Endothelial cell of umbilical vein (primary cell): ENCODE data around the gene CREB3. TPM values are rescaled to one million over a fixed set of nuclear protein-coding genes. Genes with fewer than 3 reads are reported as not detected.

ENCODE experiments used
- BruUV-seq: library from RNA; stranded (reverse); fragments of 400-500 nt; replicated peaks from 2 replicates; lab custom pipeline; 2021; lab: Mats Ljungman, UMichigan
- CTCF ChIA-PET: fragments of 300-600, 350-600 bp; sonication (Branson Sonifier 250); formaldehyde crosslinking; loops from one replicate; lab custom pipeline; 2021; ENCODE audit warnings: antibody characterized with exemption, inconsistent platforms; lab: Charles Lee
- POLR2A ChIA-PET: fragments of 300-600, 350-600 bp; sonication (Branson Sonifier 250); formaldehyde crosslinking; loops from one replicate; lab custom pipeline; 2021; ENCODE audit warnings: antibody characterized with exemption, inconsistent platforms; lab: Charles Lee
- DNase-seq: peaks from one replicate; pipeline ENCODE4 v3.0.0-alpha.2; 2011; ENCODE audit warnings: low read depth, low spot score
- FAIRE-seq: peaks from 2 replicates; lab custom pipeline; 2011; peaks lifted over from hg19 to GRCh38; lab: Jason Lieb, UNC
- H2AFZ ChIP-seq: 2 replicates; pipeline ENCODE4 v1.6.0; 2012; ENCODE audit warnings: low read depth, low read length, control low read depth, inconsistent platforms
- H3K27ac ChIP-seq: 2 replicates; pipeline ENCODE4 v1.5.1; 2011; ENCODE audit warnings: low read depth, mild to moderate bottlenecking, control low read depth, low read length, moderate library complexity; ENCODE audit not compliant: insufficient read depth
- H3K27me3 ChIP-seq, 2 experiments: 2 replicates each; pipeline versions ENCODE4 v1.6.0 to v1.6.1; 2011; ENCODE audit warnings: low read length in 2 of 2, mixed read lengths in 1 of 2; ENCODE audit not compliant: control insufficient read depth in 2 of 2, insufficient read depth in 2 of 2
- H3K36me3 ChIP-seq, 2 experiments: 2 replicates in 1 of 2; 3 replicates in 1 of 2; pipeline ENCODE4 v1.5.1; 2011; ENCODE audit warnings: low read length in 2 of 2, mild to moderate bottlenecking in 1 of 2, moderate library complexity in 1 of 2; ENCODE audit not compliant: control insufficient read depth in 2 of 2, insufficient read depth in 2 of 2; ENCODE audit errors: extremely low read depth in 1 of 2
- H3K4me1 ChIP-seq: 3 replicates; pipeline ENCODE4 v1.5.1; 2011; ENCODE audit warnings: mild to moderate bottlenecking, low read length; ENCODE audit not compliant: control insufficient read depth, insufficient read depth; ENCODE audit errors: extremely low read depth
- H3K4me2 ChIP-seq: 2 replicates; pipeline ENCODE4 v1.6.1; 2011; ENCODE audit warnings: low read length, control low read depth, mixed read lengths; ENCODE audit not compliant: insufficient read depth
- H3K4me3 ChIP-seq, 3 experiments: fragments of 200-600 bp in 1 of 3; sonication (generic), shearing (Covaris generic) in 1 of 3; replicated peaks in 1 of 3; 2 replicates each; pipeline ENCODE4 v1.5.1; 2011 to 2016; ENCODE audit warnings: control low read depth in 3 of 3, low read length in 3 of 3, mild to moderate bottlenecking in 2 of 3, inconsistent platforms in 1 of 3, low read depth in 1 of 3, moderate library complexity in 1 of 3; ENCODE audit not compliant: insufficient read depth in 1 of 3
- H3K79me2 ChIP-seq: 2 replicates; pipeline ENCODE4 v1.6.0; 2012; ENCODE audit warnings: low read length, inconsistent platforms; ENCODE audit not compliant: control insufficient read depth, insufficient read depth
- H3K9ac ChIP-seq: replicated peaks from 2 replicates; pipeline ENCODE3; 2011; ENCODE audit warnings: low read length, control low read depth; ENCODE audit not compliant: insufficient read depth; ENCODE audit errors: extremely low read depth
- H3K9me1 ChIP-seq: replicated peaks from 3 replicates; pipeline ENCODE4 v1.6.0; 2011; ENCODE audit warnings: mild to moderate bottlenecking, low read length; ENCODE audit not compliant: control insufficient read depth, insufficient read depth; ENCODE audit errors: extremely low read depth
- H3K9me3 ChIP-seq: replicated peaks from 2 replicates; pipeline ENCODE4 v1.5.1; 2012; ENCODE audit warnings: low read length, inconsistent platforms; ENCODE audit not compliant: control insufficient read depth, insufficient read depth
- H4K20me1 ChIP-seq: replicated peaks from 2 replicates; pipeline ENCODE3; 2011; ENCODE audit warnings: mild to moderate bottlenecking, low read length; ENCODE audit not compliant: control insufficient read depth, insufficient read depth; ENCODE audit errors: extremely low read depth
- EZH2 ChIP-seq: IDR thresholded peaks from 2 replicates; pipeline ENCODE4 v1.6.1; 2012; ENCODE audit warnings: borderline replicate concordance, low read depth, mild to moderate bottlenecking, moderate library complexity, low read length, inconsistent platforms; ENCODE audit not compliant: severe bottlenecking
- FOS ChIP-seq: IDR thresholded peaks from 2 replicates; pipeline ENCODE4 v1.6.1; 2011; ENCODE audit warnings: mild to moderate bottlenecking, low read length, moderate library complexity, borderline replicate concordance; ENCODE audit not compliant: insufficient read depth
- GATA2 ChIP-seq: IDR thresholded peaks from 2 replicates; pipeline ENCODE4 v1.7.0; 2011; ENCODE audit warnings: low read depth, mild to moderate bottlenecking, moderate library complexity, mixed read lengths, low read length; ENCODE audit not compliant: insufficient read length, insufficient read depth
- JUN ChIP-seq: IDR thresholded peaks from 2 replicates; pipeline ENCODE4 v1.6.1; 2011; ENCODE audit warnings: borderline replicate concordance, low read depth; ENCODE audit not compliant: insufficient read length, insufficient read depth
- MYC ChIP-seq: IDR thresholded peaks from one replicate; pipeline ENCODE4 v1.6.1; 2011; ENCODE audit warnings: mild to moderate bottlenecking, low read depth, low read length
- POLR2A ChIP-seq: IDR thresholded peaks from 2 replicates; pipeline ENCODE4 v1.6.1; 2012; ENCODE audit warnings: low read depth, mild to moderate bottlenecking, control low read depth, low read length
- POLR2AphosphoS5 ChIP-seq: IDR thresholded peaks from 2 replicates; pipeline ENCODE4 v1.6.1; 2012; ENCODE audit warnings: low read depth, mild to moderate bottlenecking, control low read depth, low read length, moderate library complexity; ENCODE audit not compliant: insufficient read depth
- dilution Hi-C: fragments of 300-500 bp; cut with MboI; formaldehyde crosslinking; loops from one replicate; pipeline ENCODE4 v1.15.0; 2019; ENCODE audit warnings: low sequenced_read_pairs; ENCODE audit not compliant: extremely low pct_ligation_motif_present
- intact Hi-C: fragments of 100-400 bp; cut with micrococcal nuclease; formaldehyde crosslinking; loops from one replicate; pipeline ENCODE4 v1.10.0; 2022
- polyA plus RNA-seq, 4 experiments: library from polyadenylated mRNA; depleted of rRNA in 3 of 4; stranded (reverse) in 3 of 4; unstranded in 1 of 4; fragments of >200 nt; gene quantifications; 2 replicates each; pipeline versions ENCODE4 v1.2.1 to v1.2.3, GENCODE V29; 2011 to 2012; ENCODE audit warnings: missing spikeins in 1 of 4
- total RNA-seq: library from RNA; stranded (reverse); gene quantifications from 2 replicates; pipeline ENCODE4 v1.2.3, GENCODE V29; 2021
- TF ChIP-seq, protein P1 (sequence below), 2 donors: IDR thresholded peaks; 1 replicate in 1 of 2; 2 replicates in 1 of 2; pipeline ENCODE4 v1.5.1; 2011; ENCODE audit warnings: low read length in 2 of 2, mild to moderate bottlenecking in 2 of 2, moderate library complexity in 2 of 2, control low read depth in 1 of 2, inconsistent platforms in 1 of 2, low read depth in 1 of 2; ENCODE audit not compliant: insufficient read depth in 1 of 2; ENCODE audit errors: extremely low read depth in 1 of 2
- TF ChIP-seq, protein P2 (sequence below): IDR thresholded peaks from 2 replicates; pipeline ENCODE4 v1.6.1; 2011; ENCODE audit not compliant: insufficient read depth, insufficient read length

CREB3 gene
- total and polyA plus RNA-seq, 2 donors (not counting 3 experiments of a cell fraction or from before 2014, with no cell fraction given), result 39.8 to 52.1 TPM

DNA sequence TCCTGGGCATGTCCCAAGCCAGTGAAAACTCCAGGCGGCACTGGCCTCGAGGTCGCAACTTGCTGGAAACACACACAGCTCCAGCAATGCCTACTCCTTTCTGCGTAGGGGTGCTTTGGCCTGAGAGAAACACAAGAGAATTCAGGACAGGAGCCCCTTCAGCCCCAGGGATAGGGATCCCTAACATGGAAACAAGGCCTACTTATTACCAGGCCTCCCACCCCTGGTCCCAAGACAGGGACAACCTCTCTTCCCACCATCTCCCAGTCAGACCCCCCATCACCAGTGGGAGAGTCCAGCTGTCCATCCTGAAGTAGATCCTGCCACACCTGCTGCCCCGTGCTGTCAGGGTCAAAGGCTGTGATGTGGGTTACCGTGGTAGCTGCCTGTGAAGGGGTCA lies 7.8 kb downstream of the CREB3 start:
- peaks cover 10% of the 10 kb centered on the region for H3K4me1 ChIP-seq
- DNase-seq (no peak), FAIRE-seq (no peak)
- no peak overlapping the region for H3K4me3 ChIP-seq
- dilution Hi-C loops (no loop called here), intact Hi-C loops (no loop called here)
- TF ChIP-seq POLR2AphosphoS5 (no peak), POLR2A (no peak), GATA2 (no peak)
- TF ChIP-seq, protein P1, sequence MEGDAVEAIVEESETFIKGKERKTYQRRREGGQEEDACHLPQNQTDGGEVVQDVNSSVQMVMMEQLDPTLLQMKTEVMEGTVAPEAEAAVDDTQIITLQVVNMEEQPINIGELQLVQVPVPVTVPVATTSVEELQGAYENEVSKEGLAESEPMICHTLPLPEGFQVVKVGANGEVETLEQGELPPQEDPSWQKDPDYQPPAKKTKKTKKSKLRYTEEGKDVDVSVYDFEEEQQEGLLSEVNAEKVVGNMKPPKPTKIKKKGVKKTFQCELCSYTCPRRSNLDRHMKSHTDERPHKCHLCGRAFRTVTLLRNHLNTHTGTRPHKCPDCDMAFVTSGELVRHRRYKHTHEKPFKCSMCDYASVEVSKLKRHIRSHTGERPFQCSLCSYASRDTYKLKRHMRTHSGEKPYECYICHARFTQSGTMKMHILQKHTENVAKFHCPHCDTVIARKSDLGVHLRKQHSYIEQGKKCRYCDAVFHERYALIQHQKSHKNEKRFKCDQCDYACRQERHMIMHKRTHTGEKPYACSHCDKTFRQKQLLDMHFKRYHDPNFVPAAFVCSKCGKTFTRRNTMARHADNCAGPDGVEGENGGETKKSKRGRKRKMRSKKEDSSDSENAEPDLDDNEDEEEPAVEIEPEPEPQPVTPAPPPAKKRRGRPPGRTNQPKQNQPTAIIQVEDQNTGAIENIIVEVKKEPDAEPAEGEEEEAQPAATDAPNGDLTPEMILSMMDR (IDR thresholded peaks at IDR 0.05; ENCODE audit: extremely low read depth in 1 of 2, insufficient read depth in 1 of 2, low read depth in 1 of 2, low read length in 2 of 2), result no peak
- H3K27me3 ChIP-seq, result no peaks in the 10 kb centered on the region
- no peaks in the 10 kb centered on the region for H3K9me3 ChIP-seq
- no peaks in the 10 kb centered on the region for H3K9me1 ChIP-seq
- no peak overlapping the region for H3K4me2 ChIP-seq
- H3K36me3 ChIP-seq, result peaks cover 55 to 74% of the 10 kb centered on the region in 2 experiments
- no peak overlapping the region for H3K27ac ChIP-seq
- CTCF ChIA-PET, result interaction anchor here (1.2 to 1.4 kb wide), 3 partner anchors 8 to 50 kb away, joined by 3 to 4 read pairs (median 4); partner anchors contain the start of gene CREB3
- no peak overlapping the region for H2AFZ ChIP-seq
- POLR2A ChIA-PET, result no interaction called here
- no TSS peak for BruUV-seq
- H4K20me1 ChIP-seq, result no peaks in the 10 kb centered on the region
- no peak overlapping the region for H3K9ac ChIP-seq
- H3K79me2 ChIP-seq, result peaks cover 58% of the 10 kb centered on the region

DNA sequence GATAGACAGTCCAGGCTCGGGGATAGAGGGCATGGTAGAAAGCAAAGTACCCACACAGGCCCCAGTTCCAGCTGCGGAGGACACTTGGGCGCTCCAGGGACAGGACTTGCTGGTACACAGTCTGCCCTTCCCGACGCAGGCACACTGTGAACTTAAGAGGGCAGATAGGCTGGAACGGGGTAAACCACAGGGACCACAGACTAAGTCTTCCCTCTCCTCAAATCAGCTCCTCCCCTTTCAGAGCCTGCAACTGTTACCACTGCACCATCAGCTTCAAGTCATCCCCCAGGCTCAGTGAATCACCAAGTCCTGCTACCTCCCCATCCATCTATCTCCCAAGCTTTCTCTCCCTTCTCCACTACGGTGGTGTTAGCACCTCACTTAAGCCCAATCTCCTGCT lies 9.3 kb downstream of the CREB3 start:
- dilution Hi-C loops, result no loop called here
- Histone ChIP-seq H2AFZ (no peak overlapping the region), H4K20me1 (no peaks in the 10 kb centered on the region), H3K36me3 (peaks cover 47 to 67% of the 10 kb centered on the region in 2 experiments), H3K9me1 (no peaks in the 10 kb centered on the region), H3K9ac (no peak overlapping the region), H3K4me3 (no peak overlapping the region), H3K79me2 (peaks cover 70% of the 10 kb centered on the region), H3K27ac (no peak overlapping the region), H3K9me3 (no peaks in the 10 kb centered on the region), H3K27me3 (no peaks in the 10 kb centered on the region), H3K4me2 (no peak overlapping the region), H3K4me1 (peaks cover 21% of the 10 kb centered on the region)
- TF ChIP-seq, protein P2, sequence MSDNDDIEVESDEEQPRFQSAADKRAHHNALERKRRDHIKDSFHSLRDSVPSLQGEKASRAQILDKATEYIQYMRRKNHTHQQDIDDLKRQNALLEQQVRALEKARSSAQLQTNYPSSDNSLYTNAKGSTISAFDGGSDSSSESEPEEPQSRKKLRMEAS, result no peak
- TF ChIP-seq POLR2AphosphoS5, result no peak
- TF ChIP-seq FOS, result no peak
- no peak for TF ChIP-seq GATA2
- TF ChIP-seq POLR2A, result no peak
- TF ChIP-seq EZH2, result no peak
- no peak for TF ChIP-seq MYC
- TF ChIP-seq, protein P1 (IDR thresholded peaks at IDR 0.05; ENCODE audit: extremely low read depth in 1 of 2, insufficient read depth in 1 of 2, low read depth in 1 of 2, low read length in 2 of 2), result no peak
- no peak for TF ChIP-seq JUN
- no TSS peak for BruUV-seq
- intact Hi-C loops, result no loop called here
- FAIRE-seq, result no peak
- ChIA-PET CTCF (interaction anchor here (0.9 to 1.6 kb wide), 7 partner anchors 9 to 140 kb away, joined by 3 to 5 read pairs (median 3); partner anchors contain the start of genes CREB3, HINT2 and MSMP), POLR2A (interaction anchor here (0.6 to 1.1 kb wide), 2 partner anchors 10 to 62 kb away, joined by 3 to 4 read pairs; no protein-coding TSS in a partner anchor)
- no peak for DNase-seq
